SU-DHL-6 (cell line): ENCODE data around the gene EIF3I.

Source experiments
- EZH2phosphoT487 ChIP-seq: fragments of 200-600 bp; sonication (generic), shearing (Covaris generic); conservative IDR thresholded peaks from 2 replicates; pipeline ENCODE4 v1.6.1; 2018; ENCODE audit warnings: mild to moderate bottlenecking, antibody characterized with exemption, low read length, moderate library complexity, mixed read lengths
- TF ChIP-seq, protein P1 (sequence below): fragments of 200-600 bp; sonication (generic); IDR thresholded peaks from one replicate; pipeline ENCODE4 v1.5.1; 2017; ENCODE audit warnings: antibody characterized with exemption, mild to moderate bottlenecking, low read length, moderate library complexity; ENCODE audit not compliant: insufficient read depth, poor library complexity, severe bottlenecking

DNA sequence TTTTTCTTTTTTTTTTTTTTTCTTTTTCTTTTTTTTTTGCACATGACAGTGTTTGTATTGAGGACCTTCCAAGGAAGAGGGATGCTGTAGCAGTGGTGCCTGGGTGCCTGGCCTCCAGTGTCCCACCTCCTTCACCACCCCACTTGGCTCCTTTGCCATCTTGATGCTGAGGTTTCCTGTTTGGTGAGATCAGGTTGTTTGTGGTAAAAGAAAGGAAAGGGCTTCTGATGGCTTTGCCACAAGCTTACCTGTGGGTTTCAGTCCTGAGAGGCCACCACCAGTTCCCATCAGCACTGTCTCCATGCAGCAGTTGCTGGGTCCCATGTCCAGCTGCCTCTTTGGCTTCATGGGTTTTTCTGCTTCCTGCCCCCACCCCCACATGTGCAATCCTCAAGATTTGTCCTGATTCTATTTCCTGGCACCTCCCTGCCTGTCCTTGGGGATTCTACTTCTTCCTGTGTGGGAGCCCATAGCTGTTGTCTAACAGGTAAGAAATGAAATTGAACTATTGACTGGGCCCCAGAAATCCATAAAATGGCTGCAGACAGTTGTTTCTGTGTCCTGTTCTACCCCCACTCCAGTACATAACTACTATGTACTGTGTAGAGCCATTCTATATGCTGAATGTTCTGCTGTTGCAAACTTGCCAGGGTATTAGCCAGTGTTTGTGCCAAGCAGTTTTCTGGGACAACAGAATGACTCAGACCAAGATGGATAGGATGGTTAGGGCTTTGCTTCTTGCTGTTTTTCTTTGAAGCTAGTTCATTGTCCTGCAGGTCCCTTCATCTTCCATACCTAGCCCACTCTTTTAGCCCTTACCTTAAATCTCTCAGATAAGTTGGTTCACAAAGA is 26.0 kb upstream of the EIF3I start:
- TF ChIP-seq, protein P1, sequence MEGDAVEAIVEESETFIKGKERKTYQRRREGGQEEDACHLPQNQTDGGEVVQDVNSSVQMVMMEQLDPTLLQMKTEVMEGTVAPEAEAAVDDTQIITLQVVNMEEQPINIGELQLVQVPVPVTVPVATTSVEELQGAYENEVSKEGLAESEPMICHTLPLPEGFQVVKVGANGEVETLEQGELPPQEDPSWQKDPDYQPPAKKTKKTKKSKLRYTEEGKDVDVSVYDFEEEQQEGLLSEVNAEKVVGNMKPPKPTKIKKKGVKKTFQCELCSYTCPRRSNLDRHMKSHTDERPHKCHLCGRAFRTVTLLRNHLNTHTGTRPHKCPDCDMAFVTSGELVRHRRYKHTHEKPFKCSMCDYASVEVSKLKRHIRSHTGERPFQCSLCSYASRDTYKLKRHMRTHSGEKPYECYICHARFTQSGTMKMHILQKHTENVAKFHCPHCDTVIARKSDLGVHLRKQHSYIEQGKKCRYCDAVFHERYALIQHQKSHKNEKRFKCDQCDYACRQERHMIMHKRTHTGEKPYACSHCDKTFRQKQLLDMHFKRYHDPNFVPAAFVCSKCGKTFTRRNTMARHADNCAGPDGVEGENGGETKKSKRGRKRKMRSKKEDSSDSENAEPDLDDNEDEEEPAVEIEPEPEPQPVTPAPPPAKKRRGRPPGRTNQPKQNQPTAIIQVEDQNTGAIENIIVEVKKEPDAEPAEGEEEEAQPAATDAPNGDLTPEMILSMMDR: no peak
- TF ChIP-seq EZH2phosphoT487: no peak
